Measurements from ENCODE around the gene SH3RF2.

- TF ChIP-seq EZH2 (IDR thresholded peaks at IDR 0.05; ENCODE audit: low read length, missing control alignments) = no peak
- TF ChIP-seq, protein P1, sequence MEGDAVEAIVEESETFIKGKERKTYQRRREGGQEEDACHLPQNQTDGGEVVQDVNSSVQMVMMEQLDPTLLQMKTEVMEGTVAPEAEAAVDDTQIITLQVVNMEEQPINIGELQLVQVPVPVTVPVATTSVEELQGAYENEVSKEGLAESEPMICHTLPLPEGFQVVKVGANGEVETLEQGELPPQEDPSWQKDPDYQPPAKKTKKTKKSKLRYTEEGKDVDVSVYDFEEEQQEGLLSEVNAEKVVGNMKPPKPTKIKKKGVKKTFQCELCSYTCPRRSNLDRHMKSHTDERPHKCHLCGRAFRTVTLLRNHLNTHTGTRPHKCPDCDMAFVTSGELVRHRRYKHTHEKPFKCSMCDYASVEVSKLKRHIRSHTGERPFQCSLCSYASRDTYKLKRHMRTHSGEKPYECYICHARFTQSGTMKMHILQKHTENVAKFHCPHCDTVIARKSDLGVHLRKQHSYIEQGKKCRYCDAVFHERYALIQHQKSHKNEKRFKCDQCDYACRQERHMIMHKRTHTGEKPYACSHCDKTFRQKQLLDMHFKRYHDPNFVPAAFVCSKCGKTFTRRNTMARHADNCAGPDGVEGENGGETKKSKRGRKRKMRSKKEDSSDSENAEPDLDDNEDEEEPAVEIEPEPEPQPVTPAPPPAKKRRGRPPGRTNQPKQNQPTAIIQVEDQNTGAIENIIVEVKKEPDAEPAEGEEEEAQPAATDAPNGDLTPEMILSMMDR (conservative IDR thresholded peaks at IDR 0.05 in 1 of 2, IDR thresholded peaks at IDR 0.05 in 1 of 2; ENCODE audit: low read depth in 1 of 2, low read length in 2 of 2) = no peak
Observed at GRCh38 chr5:145915970-145916638, 20.3 kb upstream of the SH3RF2 start.
